PFSK-1 (cell line): ENCODE results near the gene DCTN4.

Experiments
- FOXP2 ChIP-seq: optimal IDR thresholded peaks from 2 replicates; pipeline ENCODE3; 2011; ENCODE audit warnings: borderline replicate concordance, control low read depth, inconsistent platforms; ENCODE audit not compliant: insufficient read depth; ENCODE audit errors: extremely low read length, extremely low read depth
- POLR2AphosphoS5 ChIP-seq: IDR thresholded peaks from 2 replicates; pipeline ENCODE4 v1.6.1; 2012; ENCODE audit warnings: low read depth, mild to moderate bottlenecking, control low read depth, low read length, moderate library complexity
- REST ChIP-seq, 2 experiments: IDR thresholded peaks; 2 replicates each; pipeline versions ENCODE4 v1.6.1 to v1.8.0; 2011 to 2012; ENCODE audit warnings: low read depth in 2 of 2, low read length in 2 of 2, control low read depth in 1 of 2, inconsistent platforms in 1 of 2, mild to moderate bottlenecking in 1 of 2, moderate library complexity in 1 of 2; ENCODE audit not compliant: insufficient read depth in 1 of 2
- SIN3A ChIP-seq: IDR thresholded peaks from 2 replicates; pipeline ENCODE4 v1.6.1; 2012; ENCODE audit warnings: mild to moderate bottlenecking, low read length, moderate library complexity, borderline replicate concordance; ENCODE audit not compliant: insufficient read depth
- TAF1 ChIP-seq: IDR thresholded peaks from 2 replicates; pipeline ENCODE4 v1.6.1; 2012; ENCODE audit warnings: low read length, control low read depth, borderline replicate concordance; ENCODE audit not compliant: insufficient read depth

GRCh38 chr5:150692276-150692675 lies 66.5 kb downstream of the DCTN4 start:
- TF ChIP-seq SIN3A (no peak), POLR2AphosphoS5 (no peak), REST (IDR thresholded peaks at IDR 0.05; ENCODE audit: insufficient read depth in 1 of 2, low read depth in 2 of 2, low read length in 2 of 2) (no peak), TAF1 (no peak), FOXP2 (no peak)
